CD4-positive, alpha-beta T cell treated with Interleukin-12 subunit alpha and Interleukin-12 subunit beta, for 1 hour (primary cell): ENCODE results near the gene SFTPA2.
A peak's percentile ranks its signal among the peaks of the same experiment; 100 is the strongest.
"Not testable (repeated sequence)": the region's sequence is repeated elsewhere in the genome, so short reads cannot be mapped to it uniquely, and the experiment has no call there.

Experiments used
- DNase-seq: peaks from one replicate; pipeline ENCODE4 v3.0.0-alpha.2; 2020

SFTPA2 gene

GRCh38 chr10:79560160-79560709, at the start of gene SFTPA2:
Gene SFTPA2, minus strand, starts transcription at chr10:79560407. Its CDS starts 924 bp downstream, at chr10:79559483.
- DNase-seq = no peak

GRCh38 chr10:79608505-79609375, 48.5 kb upstream of the SFTPA2 start:
- peak; percentile 19 for DNase-seq

GRCh38 chr10:79605308-79605707, 45.1 kb upstream of the SFTPA2 start:
- DNase-seq = no peak

- no peak for DNase-seq
Measured at GRCh38 chr10:79604294-79604693, 44.1 kb upstream of the SFTPA2 start.

GRCh38 chr10:79602953-79603352, 42.7 kb upstream of the SFTPA2 start:
- no peak for DNase-seq

- DNase-seq = no peak
Measured at GRCh38 chr10:79601939-79602338, 41.7 kb upstream of the SFTPA2 start.

- not testable (repeated sequence) for DNase-seq
Measured at GRCh38 chr10:79599644-79600043, 39.4 kb upstream of the SFTPA2 start.

- no peak for DNase-seq
Measured at GRCh38 chr10:79595510-79595909, 35.3 kb upstream of the SFTPA2 start.

GRCh38 chr10:79594565-79594964, 34.4 kb upstream of the SFTPA2 start:
- DNase-seq = not testable (repeated sequence)

GRCh38 chr10:79593377-79593776, 33.2 kb upstream of the SFTPA2 start:
- no peak for DNase-seq

GRCh38 chr10:79588800-79589199, 28.6 kb upstream of the SFTPA2 start:
- DNase-seq = no peak

- no peak for DNase-seq
Measured at GRCh38 chr10:79586933-79587332, 26.7 kb upstream of the SFTPA2 start.

GRCh38 chr10:79585870-79586527, 25.8 kb upstream of the SFTPA2 start:
- no peak for DNase-seq

- DNase-seq = no peak
Measured at GRCh38 chr10:79583488-79584024, 23.3 kb upstream of the SFTPA2 start.

- not testable (repeated sequence) for DNase-seq
Measured at GRCh38 chr10:79582954-79583353, 22.7 kb upstream of the SFTPA2 start.

- no peak for DNase-seq
Measured at GRCh38 chr10:79582096-79582495, 21.9 kb upstream of the SFTPA2 start.

GRCh38 chr10:79581044-79581443, 20.8 kb upstream of the SFTPA2 start:
- DNase-seq = no peak

GRCh38 chr10:79579361-79579760, 19.2 kb upstream of the SFTPA2 start:
- DNase-seq = no peak

- DNase-seq = not testable (repeated sequence)
Measured at GRCh38 chr10:79570624-79571023, 10.4 kb upstream of the SFTPA2 start.

- DNase-seq = no peak
Measured at GRCh38 chr10:79563426-79563825, 3.2 kb upstream of the SFTPA2 start.

GRCh38 chr10:79562135-79562756, 2.0 kb upstream of the SFTPA2 start:
- peak; percentile 55 for DNase-seq

- no peak for DNase-seq
Measured at GRCh38 chr10:79561257-79561656, 1.1 kb upstream of the SFTPA2 start.

- no peak for DNase-seq
Measured at GRCh38 chr10:79559726-79560125, 481 bp downstream of the SFTPA2 start.
